IMR-90 (cell line): ENCODE measurements around the gene BTD. TPM values are rescaled to one million over a fixed set of nuclear protein-coding genes. Genes with fewer than 3 reads are reported as not detected.

Experiments used
- ATAC-seq: fragments of 200-7000 bp; cut with Tn5 transposase; 2 replicates; pipeline ENCODE4 v1.9.1; 2020; ENCODE audit warnings: low read depth, mild to moderate bottlenecking, moderate library complexity
- BruUV-seq: library from RNA; stranded (reverse); fragments of 400-500 nt; replicated peaks from 2 replicates; lab custom pipeline; 2021; lab: Mats Ljungman, UMichigan
- CTCF ChIA-PET: fragments of 300-600 bp; formaldehyde crosslinking; extraction: SDS; loops from one replicate; lab custom pipeline; 2021; ENCODE audit warnings: antibody characterized with exemption; lab: Yijun Ruan, JAX
- POLR2A ChIA-PET: fragments of 300-600 bp; sonication (Branson Sonifier 250); formaldehyde crosslinking; loops from one replicate; lab custom pipeline; 2022; ENCODE audit warnings: antibody characterized with exemption; ENCODE audit not compliant: unreplicated experiment; lab: Charles Lee
- DNase-seq: peaks from one replicate; pipeline ENCODE4 v3.0.0; 2013
- H2AFZ ChIP-seq: replicated peaks from 2 replicates; pipeline ENCODE3; 2013; ENCODE audit warnings: low read length, mild to moderate bottlenecking; ENCODE audit not compliant: poor library complexity
- H2AK5ac ChIP-seq: 2 replicates; pipeline ENCODE4 v1.6.1; 2013; ENCODE audit warnings: low read depth, low read length, inconsistent platforms
- H2AK9ac ChIP-seq: replicated peaks from 2 replicates; pipeline ENCODE3; 2013; ENCODE audit warnings: mild to moderate bottlenecking, low read depth, low read length, moderate library complexity; ENCODE audit not compliant: poor library complexity
- H2BK120ac ChIP-seq: 2 replicates; pipeline ENCODE4 v1.6.1; 2013; ENCODE audit warnings: low read depth, low read length, inconsistent platforms
- H2BK15ac ChIP-seq: 3 replicates; pipeline ENCODE4 v1.6.1; 2013; ENCODE audit warnings: low read depth, low read length, inconsistent platforms
- H2BK20ac ChIP-seq: 2 replicates; pipeline ENCODE4 v1.6.1; 2013; ENCODE audit warnings: low read depth, mild to moderate bottlenecking, inconsistent platforms, low read length, moderate library complexity
- H2BK5ac ChIP-seq: 2 replicates; pipeline ENCODE4 v1.6.1; 2013; ENCODE audit warnings: mild to moderate bottlenecking, low read depth, low read length, inconsistent platforms; ENCODE audit not compliant: poor library complexity, severe bottlenecking
- H3K14ac ChIP-seq: replicated peaks from 2 replicates; pipeline ENCODE4 v1.6.1; 2013; ENCODE audit warnings: low read depth, low read length, inconsistent platforms
- H3K18ac ChIP-seq: 2 replicates; pipeline ENCODE4 v1.6.1; 2013; ENCODE audit warnings: low read depth, low read length, control low read depth
- H3K23ac ChIP-seq: 2 replicates; pipeline ENCODE4 v1.6.1; 2013; ENCODE audit warnings: low read depth, low read length, inconsistent platforms
- H3K27ac ChIP-seq: 2 replicates; pipeline ENCODE4 v1.5.1; 2013; ENCODE audit warnings: mild to moderate bottlenecking, control low read depth, low read length; ENCODE audit not compliant: insufficient read depth
- H3K27me3 ChIP-seq: 2 replicates; pipeline ENCODE4 v1.6.1; 2013; ENCODE audit warnings: low read length; ENCODE audit not compliant: control insufficient read depth, insufficient read depth
- H3K36me3 ChIP-seq: 2 replicates; pipeline ENCODE4 v1.6.1; 2013; ENCODE audit warnings: low read length, mixed read lengths; ENCODE audit not compliant: control insufficient read depth, insufficient read depth
- H3K4ac ChIP-seq: 2 replicates; pipeline ENCODE4 v1.6.1; 2013; ENCODE audit warnings: low read depth, low read length, inconsistent platforms
- H3K4me1 ChIP-seq: 2 replicates; pipeline ENCODE4 v1.6.1; 2013; ENCODE audit warnings: low read length, mixed read lengths; ENCODE audit not compliant: control insufficient read depth, insufficient read depth
- H3K4me2 ChIP-seq: 2 replicates; pipeline ENCODE4 v1.6.1; 2013; ENCODE audit warnings: low read depth, mild to moderate bottlenecking, control low read depth, low read length, moderate library complexity
- H3K4me3 ChIP-seq: 2 replicates; pipeline ENCODE4 v1.5.1; 2013; ENCODE audit warnings: low read depth, mild to moderate bottlenecking, control low read depth, low read length, moderate library complexity; ENCODE audit not compliant: insufficient read depth
- H3K56ac ChIP-seq: 2 replicates; pipeline ENCODE4 v1.6.1; 2013; ENCODE audit warnings: low read length, inconsistent platforms; ENCODE audit not compliant: insufficient read depth; ENCODE audit errors: extremely low read depth
- H3K79me1 ChIP-seq, 2 experiments: 2 replicates each; pipeline ENCODE4 v1.6.1; 2013; ENCODE audit warnings: low read length in 2 of 2, inconsistent platforms in 1 of 2, low read depth in 1 of 2
- H3K9ac ChIP-seq: 2 replicates; pipeline ENCODE4 v1.6.1; 2013; ENCODE audit warnings: low read depth, low read length, control low read depth
- H3K9me1 ChIP-seq: 2 replicates; pipeline ENCODE4 v1.6.1; 2013; ENCODE audit warnings: low read length, inconsistent platforms; ENCODE audit not compliant: insufficient read depth
- H3K9me3 ChIP-seq: 2 replicates; pipeline ENCODE4 v1.6.1; 2013; ENCODE audit warnings: low read length; ENCODE audit not compliant: control insufficient read depth, insufficient read depth
- H4K20me1 ChIP-seq: 2 replicates; pipeline ENCODE4 v1.6.1; 2013; ENCODE audit warnings: low read length, inconsistent platforms; ENCODE audit not compliant: insufficient read depth
- H4K5ac ChIP-seq: 2 replicates; pipeline ENCODE4 v1.6.1; 2013; ENCODE audit warnings: mild to moderate bottlenecking, low read depth, low read length, control low read depth
- H4K8ac ChIP-seq, 2 experiments: 2 replicates each; pipeline ENCODE4 v1.6.1; 2013; ENCODE audit warnings: low read depth in 2 of 2, low read length in 2 of 2, control low read depth in 1 of 2, inconsistent platforms in 1 of 2
- H4K91ac ChIP-seq: 2 replicates; pipeline ENCODE4 v1.6.1; 2013; ENCODE audit warnings: low read depth, low read length, inconsistent platforms; ENCODE audit not compliant: insufficient read depth
- MAFK ChIP-seq: IDR thresholded peaks from 2 replicates; pipeline ENCODE4 v1.6.1; 2012; ENCODE audit warnings: low read depth, low read length, improper control_type of control experiment
- RCOR1 ChIP-seq: IDR thresholded peaks from 2 replicates; pipeline ENCODE4 v1.6.1; 2012; ENCODE audit warnings: mild to moderate bottlenecking, low read length, improper control_type of control experiment; ENCODE audit not compliant: insufficient replicate concordance
- WGBS, 2 experiments: methylation state at CpG; one replicate each; pipeline versions ENCODE4 v1.1.5 to v1.1.7; 2013; ENCODE audit warnings: missing lambda C conversion rate in 2 of 2; ENCODE audit not compliant: insufficient read length in 1 of 2; ENCODE audit errors: extremely low coverage in 2 of 2; 5-methylcytosine and 5-hydroxymethylcytosine counted together
- dilution Hi-C: fragments of 300-500 bp; cut with HindIII; formaldehyde crosslinking; loops from one replicate; pipeline ENCODE4 v1.14.3; 2018; ENCODE audit warnings: low sequenced_read_pairs; ENCODE audit not compliant: unreplicated experiment
- in situ Hi-C: fragments of 300-500 bp; cut with MboI; formaldehyde crosslinking; loops from 3 replicates; pipeline ENCODE4 v1.14.3; 2019; ENCODE audit warnings: low sequenced_read_pairs, inconsistent platforms, mixed read lengths
- intact Hi-C: fragments of 100-400 bp; cut with micrococcal nuclease; formaldehyde crosslinking; loops from 2 replicates; pipeline ENCODE4 v1.10.0; 2022
- polyA plus RNA-seq, 3 experiments: library from polyadenylated mRNA; depleted of rRNA; stranded (reverse); fragments of >200 nt; gene quantifications; 2 replicates each; pipeline ENCODE4 v1.2.3, GENCODE V29; 2012; ENCODE audit warnings: low replicate concordance in 1 of 3
- total RNA-seq: library from RNA; depleted of rRNA; stranded (reverse); fragments of >200 nt; gene quantifications from 2 replicates; pipeline ENCODE4 v1.2.3, GENCODE V29; 2012

BTD gene
- total and polyA plus RNA-seq, 2 of the 4 experiments (the other 2 are of a cell fraction): 14.8 to 21.1 TPM

DNA sequence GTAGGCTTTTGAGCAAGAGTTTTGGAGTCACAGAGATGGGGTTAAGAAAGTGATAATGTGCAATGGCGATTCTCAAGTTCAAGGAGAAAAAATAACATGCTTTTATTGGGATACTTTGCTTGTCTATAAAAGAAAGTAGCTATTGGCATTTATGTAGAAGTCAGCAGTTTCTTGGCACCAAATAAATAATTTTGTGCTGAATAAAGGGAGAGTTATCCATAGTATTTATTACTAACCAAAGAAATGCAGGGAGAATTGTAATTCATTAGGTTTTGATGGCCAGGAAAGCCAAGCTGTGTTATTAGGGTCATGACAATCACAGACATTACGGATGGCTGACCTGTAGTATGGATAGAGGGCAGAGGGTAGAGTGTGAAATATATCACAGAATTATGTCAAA lies 33.1 kb downstream of the BTD start:
- Histone ChIP-seq H3K79me1 (peaks cover 15 to 42% of the 10 kb centered on the region in 2 experiments; a peak in 3 of 4 replicates), H4K8ac (peak overlapping the region; percentile 65 to 95), H3K9ac (no peak overlapping the region; the same call in 1 of the 2 replicates), H3K4ac (peak overlapping the region; percentile 97), H2BK5ac (peak overlapping the region; percentile 92), H3K4me3 (no peak overlapping the region), H2BK120ac (peak overlapping the region; percentile 99), H4K91ac (peak overlapping the region; percentile 98), H3K56ac (peak overlapping the region; percentile 82), H2AFZ (no peak overlapping the region), H3K4me1 (peaks cover 38% of the 10 kb centered on the region), H3K36me3 (no peaks in the 10 kb centered on the region), H2AK5ac (peak overlapping the region; percentile 93), H3K27me3 (no peaks in the 10 kb centered on the region), H3K14ac (peak overlapping the region; percentile 90), H2BK20ac (peak overlapping the region; percentile 99), H2BK15ac (peak overlapping the region; percentile 98; the same call in 2 of the 3 replicates), H3K9me1 (peaks cover 25% of the 10 kb centered on the region), H3K9me3 (no peaks in the 10 kb centered on the region), H3K18ac (peak overlapping the region; percentile 89; the same call in 1 of the 2 replicates), H2AK9ac (no peak overlapping the region), H3K23ac (peak overlapping the region; percentile 92), H3K4me2 (peak overlapping the region; percentile 39; the same call in 1 of the 2 replicates), H3K27ac (peak overlapping the region; percentile 32), H4K5ac (peak overlapping the region; percentile 88; the same call in 1 of the 2 replicates), H4K20me1 (no peaks in the 10 kb centered on the region)
- WGBS, 2 experiments: 20% methylated on average over 1 of the region's 2 CpGs; no CpG with 5 or more reads in 1 of the 2 experiments
- ATAC-seq (no peak), DNase-seq (no peak)
- ChIA-PET CTCF (interaction anchor here (1.2 to 1.7 kb wide), 5 partner anchors 9 to 348 kb away, joined by 3 to 6 read pairs (median 4); no protein-coding TSS in a partner anchor), POLR2A (interaction anchor here (1.1 kb wide), 1 partner anchor 162 kb away, joined by 3 read pairs; no protein-coding TSS in a partner anchor)
- dilution Hi-C loops: no loop called here
- intact Hi-C loops: loop anchor here (5.0 to 10.0 kb wide), 3 partner anchors 163 to 610 kb away; partner anchors contain the start of gene ANKRD28
- in situ Hi-C loops: loop anchor here (25.0 kb wide), 2 partner anchors 428 to 603 kb away; no protein-coding TSS in a partner anchor
- BruUV-seq: no TSS peak
- TF ChIP-seq MAFK (peak; percentile 75), RCOR1 (no peak)
